Activated CD8-positive, alpha-beta memory T cell treated with anti-CD3 and anti-CD28 coated beads, Interleukin-2, amount 50 U/mL, for 24 hours (primary cell): Measurements from ENCODE around the gene DNAJB13.
A peak's percentile ranks its signal among the peaks of the same experiment; 100 is the strongest.

ENCODE experiments used
- DNase-seq: peaks from one replicate; pipeline ENCODE4 v3.0.0-alpha.2; 2020; ENCODE audit errors: extremely low read depth

Gene DNAJB13

GRCh38 chr11:74015919-74016684 is 65.3 kb downstream of the DNAJB13 start:
- no peak for DNase-seq

GRCh38 chr11:74017631-74018030 is 66.8 kb downstream of the DNAJB13 start:
- DNase-seq = no peak

GRCh38 chr11:74018331-74019005 is 67.6 kb downstream of the DNAJB13 start:
- no peak for DNase-seq

DNA sequence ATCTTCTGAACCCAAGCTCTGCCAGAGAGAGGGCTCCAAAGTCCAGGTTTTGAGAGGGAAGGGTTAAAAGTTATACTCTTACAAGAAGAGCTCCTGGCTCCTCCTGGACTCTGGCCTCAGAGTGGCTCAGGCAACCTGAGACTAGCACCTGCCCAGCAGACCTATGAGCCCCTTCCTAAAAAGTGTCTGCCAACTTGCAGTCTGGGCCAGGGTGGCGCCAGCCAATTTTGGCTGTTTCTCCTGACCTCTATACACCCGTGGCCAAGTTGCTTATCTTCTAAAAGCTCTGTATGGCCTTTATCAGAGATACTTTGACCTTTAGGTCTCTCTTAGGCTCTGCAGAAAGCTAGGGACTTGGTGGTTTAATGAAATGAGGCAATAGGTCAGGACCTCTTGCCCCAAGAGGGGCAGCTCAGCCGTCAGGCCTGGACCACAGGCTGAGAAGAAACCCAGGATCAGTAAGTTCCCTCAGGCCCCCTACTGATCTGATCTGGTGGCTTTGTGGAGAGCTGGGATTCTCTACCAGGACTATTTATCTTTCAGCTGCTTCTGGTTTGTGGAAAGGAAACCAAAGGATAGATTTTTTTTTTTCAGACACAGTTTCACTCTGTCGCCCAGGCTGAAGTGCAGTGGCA is 68.4 kb downstream of the DNAJB13 start:
- no peak for DNase-seq

DNA sequence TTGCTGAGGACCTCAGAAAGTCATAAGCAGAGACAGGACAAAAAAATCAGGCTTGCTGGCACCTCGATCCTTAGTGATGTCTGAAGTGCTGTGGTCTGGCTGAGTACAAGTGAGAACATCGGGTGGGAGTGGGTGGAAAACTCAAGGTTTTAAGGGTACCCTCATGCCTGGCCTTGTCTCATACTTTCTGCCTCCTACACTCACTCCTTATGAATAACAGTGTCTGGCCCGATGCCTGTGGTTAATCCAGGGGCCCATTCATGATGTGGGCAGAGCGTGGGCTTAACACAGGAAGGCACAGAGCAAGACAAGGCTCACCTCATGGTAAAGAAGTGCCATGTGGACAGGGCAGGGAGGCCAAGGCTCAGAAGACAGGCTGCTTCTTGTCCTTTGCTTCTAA is 69.0 kb downstream of the DNAJB13 start:
- DNase-seq = peak; percentile 47
